Uterus (tissue), 4 donors: ENCODE results near the gene BCOR. TPM values are rescaled to one million over a fixed set of nuclear protein-coding genes. Genes with fewer than 3 reads are reported as not detected.
A peak's percentile ranks its signal among the peaks of the same experiment; 100 is the strongest.

Source experiments
- DNase-seq, 2 donors: peaks; one replicate each; pipeline ENCODE4 v3.0.0-alpha.2; 2019 to 2020
- H3K27ac ChIP-seq, 2 donors: fragments of 200-600 bp; sonication (generic); 1 replicate in 1 of 2; 2 replicates in 1 of 2; pipeline ENCODE4 v1.5.1; 2016 to 2018
- H3K27me3 ChIP-seq, 2 donors: fragments of 200-600 bp; sonication (generic); one replicate each; pipeline ENCODE4 v1.5.1; 2018 to 2019; ENCODE audit warnings: control low read depth in 1 of 2
- H3K36me3 ChIP-seq, 2 donors: fragments of 200-600 bp; sonication (generic); one replicate each; pipeline ENCODE4 v1.5.1; 2019; ENCODE audit warnings: control low read depth in 1 of 2
- H3K4me1 ChIP-seq, 2 donors: fragments of 200-600 bp; sonication (generic); one replicate each; pipeline ENCODE4 v1.5.1; 2018 to 2019; ENCODE audit warnings: control low read depth in 1 of 2
- H3K4me3 ChIP-seq, 2 donors: fragments of 200-600 bp; sonication (generic); 1 replicate in 1 of 2; 2 replicates in 1 of 2; pipeline ENCODE4 v1.5.1; 2018 to 2019; ENCODE audit warnings: mild to moderate bottlenecking in 1 of 2
- H3K9me3 ChIP-seq, 2 donors: fragments of 200-600 bp; sonication (generic); one replicate each; pipeline ENCODE4 v1.5.1; 2019; ENCODE audit warnings: control low read depth in 1 of 2
- POLR2A ChIP-seq, 2 donors: fragments of 450-650 bp; IDR thresholded peaks; one replicate each; pipeline ENCODE4 v1.6.1; 2016; ENCODE audit warnings: antibody characterized with exemption in 2 of 2, mild to moderate bottlenecking in 1 of 2, moderate library complexity in 1 of 2
- intact Hi-C: fragments of 100-400 bp; cut with DNase I; formaldehyde crosslinking; loops from one replicate; pipeline ENCODE4 v1.15.1; 2023; ENCODE audit warnings: low total_unique reads
- total RNA-seq, 4 donors: library from RNA; depleted of rRNA in 3 of 4; stranded (reverse); fragments of >200 nt in 3 of 4; gene quantifications; one replicate each; pipeline versions ENCODE4 v1.1.0 to v1.2.4, GENCODE V29; 2014 to 2023
- TF ChIP-seq, protein P1 (sequence below), 4 experiments: fragments of 200-600 bp in 2 of 4; fragments of 450-650 bp in 2 of 4; sonication (generic) in 2 of 4; IDR thresholded peaks; one replicate each; pipeline ENCODE4 v1.5.1; 2016 to 2019; ENCODE audit warnings: antibody characterized with exemption in 4 of 4, mild to moderate bottlenecking in 2 of 4, moderate library complexity in 1 of 4
- donor health status: DM: yes; HTN: yes; CAD: no.

Gene BCOR
- total RNA-seq, 4 donors from 2014 or later = 10.0 to 42.4 (median 26.4) TPM

DNA sequence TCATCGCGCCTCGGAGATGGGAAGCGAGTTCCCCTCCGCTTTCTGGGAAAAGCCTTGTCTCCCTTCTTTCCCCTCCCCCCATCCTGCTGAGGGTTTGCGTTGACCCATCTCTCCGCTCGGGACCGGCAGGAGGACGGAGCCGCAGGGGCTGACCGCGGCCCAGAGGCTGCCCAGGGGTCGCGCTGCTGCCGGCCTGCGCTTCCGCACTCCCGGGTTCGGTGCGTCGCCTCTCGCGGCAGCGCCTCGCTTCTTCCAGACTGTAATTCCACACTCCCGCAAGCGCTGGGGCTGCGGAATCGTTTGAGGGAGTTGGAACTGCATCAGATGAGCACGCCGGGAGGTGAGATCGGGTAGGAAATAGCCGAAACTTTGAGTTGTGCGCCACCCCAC, 88.3 kb downstream of the BCOR start:
- no peak for TF ChIP-seq POLR2A (IDR thresholded peaks at IDR 0.05)
- TF ChIP-seq, protein P1, sequence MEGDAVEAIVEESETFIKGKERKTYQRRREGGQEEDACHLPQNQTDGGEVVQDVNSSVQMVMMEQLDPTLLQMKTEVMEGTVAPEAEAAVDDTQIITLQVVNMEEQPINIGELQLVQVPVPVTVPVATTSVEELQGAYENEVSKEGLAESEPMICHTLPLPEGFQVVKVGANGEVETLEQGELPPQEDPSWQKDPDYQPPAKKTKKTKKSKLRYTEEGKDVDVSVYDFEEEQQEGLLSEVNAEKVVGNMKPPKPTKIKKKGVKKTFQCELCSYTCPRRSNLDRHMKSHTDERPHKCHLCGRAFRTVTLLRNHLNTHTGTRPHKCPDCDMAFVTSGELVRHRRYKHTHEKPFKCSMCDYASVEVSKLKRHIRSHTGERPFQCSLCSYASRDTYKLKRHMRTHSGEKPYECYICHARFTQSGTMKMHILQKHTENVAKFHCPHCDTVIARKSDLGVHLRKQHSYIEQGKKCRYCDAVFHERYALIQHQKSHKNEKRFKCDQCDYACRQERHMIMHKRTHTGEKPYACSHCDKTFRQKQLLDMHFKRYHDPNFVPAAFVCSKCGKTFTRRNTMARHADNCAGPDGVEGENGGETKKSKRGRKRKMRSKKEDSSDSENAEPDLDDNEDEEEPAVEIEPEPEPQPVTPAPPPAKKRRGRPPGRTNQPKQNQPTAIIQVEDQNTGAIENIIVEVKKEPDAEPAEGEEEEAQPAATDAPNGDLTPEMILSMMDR (IDR thresholded peaks at IDR 0.05) = no peak
- intact Hi-C loops = no loop called here
- H3K9me3 ChIP-seq = no peaks in the 10 kb centered on the region
- H3K36me3 ChIP-seq = no peaks in the 10 kb centered on the region
- H3K27me3 ChIP-seq = no peaks in the 10 kb centered on the region
- DNase-seq = no peak
- H3K4me1 ChIP-seq = peaks cover 0 to 3% of the 10 kb centered on the region in 2 donors
- H3K4me3 ChIP-seq = no peak overlapping the region
- no peak overlapping the region for H3K27ac ChIP-seq

DNA sequence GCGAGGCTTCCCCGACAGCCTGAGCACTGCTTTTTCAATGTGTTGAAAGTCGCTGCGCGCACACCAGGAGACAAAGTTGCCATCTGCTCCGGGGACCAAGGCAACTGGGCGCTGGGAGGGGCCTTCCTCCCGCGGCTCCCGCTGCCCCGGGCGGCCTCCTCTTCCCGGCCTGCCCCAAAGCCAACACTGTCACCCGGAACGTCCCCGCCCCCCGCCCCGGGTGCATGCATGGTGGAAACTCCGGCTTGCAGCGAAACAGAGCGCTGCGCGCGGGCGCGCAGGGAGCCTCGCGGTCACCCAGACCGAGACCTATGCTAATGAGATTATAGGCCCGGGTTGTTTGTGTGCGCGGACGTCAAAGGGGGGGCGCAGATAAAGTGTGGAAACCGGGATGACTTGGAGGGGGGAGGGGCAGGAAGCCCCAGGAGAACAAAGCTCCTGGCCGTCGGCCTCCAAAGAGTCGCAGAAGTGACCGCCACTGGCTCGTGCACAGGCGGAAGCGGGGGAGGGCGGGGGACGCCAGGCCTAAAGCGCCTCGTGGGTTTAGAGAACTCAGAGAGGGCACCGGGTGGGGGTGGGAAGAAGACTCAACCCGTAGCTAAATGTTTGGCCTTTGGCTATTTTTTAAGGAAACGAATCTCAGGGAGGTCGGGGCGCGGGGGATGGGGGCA, 88.8 kb downstream of the BCOR start:
- intact Hi-C loops = no loop called here

DNA sequence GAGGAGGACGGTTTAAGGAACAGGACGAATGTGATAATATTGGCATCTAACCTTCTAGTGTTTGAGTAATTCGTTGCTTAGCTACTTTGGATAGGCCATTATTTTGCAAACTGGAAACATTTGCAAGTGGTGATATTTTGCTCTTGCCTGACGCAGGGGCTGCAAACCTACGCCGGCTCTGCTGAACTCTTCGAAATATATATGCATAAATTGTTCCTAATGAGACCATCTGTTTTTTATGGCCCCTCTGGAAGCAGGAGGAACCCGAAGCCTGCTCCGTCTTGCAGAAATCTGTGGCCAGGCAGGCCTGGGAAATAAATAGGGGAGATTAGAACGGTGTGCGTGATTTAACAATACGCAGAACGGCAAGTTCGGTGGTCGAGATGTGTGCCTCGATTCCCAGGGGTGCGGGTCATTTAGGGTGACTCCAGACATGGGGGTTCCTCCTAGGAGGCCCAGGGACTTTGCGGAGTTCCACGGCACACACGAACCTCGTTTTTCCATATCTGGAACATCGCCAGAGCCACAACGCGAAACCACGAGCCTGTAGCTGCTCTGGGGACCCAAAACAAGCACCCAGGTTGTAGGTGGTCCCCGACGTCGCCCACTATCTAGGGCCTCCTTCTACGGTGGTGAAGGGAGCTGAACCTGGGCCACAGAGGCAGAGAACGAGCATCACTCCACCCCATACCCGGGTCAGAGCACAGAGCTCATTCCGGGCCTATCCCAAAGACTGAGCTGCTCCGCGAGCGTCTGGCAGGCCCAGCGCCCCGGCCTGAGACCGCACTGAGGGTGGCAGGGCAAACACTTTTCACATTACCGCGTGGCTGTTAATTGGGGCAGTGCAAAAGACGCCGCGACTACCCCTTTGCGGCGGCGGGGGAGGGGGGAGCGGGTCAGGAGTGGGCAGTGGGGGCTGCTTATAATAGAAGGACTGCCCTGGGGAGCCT, 89.7 kb downstream of the BCOR start:
- DNase-seq = no peak
- no peak overlapping the region for H3K4me3 ChIP-seq
- no peaks in the 10 kb centered on the region for H3K9me3 ChIP-seq
- no peaks in the 10 kb centered on the region for H3K36me3 ChIP-seq
- no peak for TF ChIP-seq POLR2A (IDR thresholded peaks at IDR 0.05)
- TF ChIP-seq, protein P1 (IDR thresholded peaks at IDR 0.05) = no peak
- H3K27ac ChIP-seq = peak overlapping the region; percentile 20 to 24
- intact Hi-C loops = no loop called here
- H3K4me1 ChIP-seq = peaks cover 0 to 3% of the 10 kb centered on the region in 2 donors
- no peaks in the 10 kb centered on the region for H3K27me3 ChIP-seq

More for the DNA sequence above, 88.8 kb downstream of the BCOR start:
- no peak overlapping the region for H3K4me3 ChIP-seq
- no peaks in the 10 kb centered on the region for H3K36me3 ChIP-seq
- peak; percentile 25 for DNase-seq
- TF ChIP-seq POLR2A (IDR thresholded peaks at IDR 0.05) = no peak
- TF ChIP-seq, protein P1 (IDR thresholded peaks at IDR 0.05) = no peak
- H3K27ac ChIP-seq = no peak overlapping the region
- H3K9me3 ChIP-seq = no peaks in the 10 kb centered on the region
- H3K4me1 ChIP-seq = peaks cover 0 to 3% of the 10 kb centered on the region in 2 donors
- H3K27me3 ChIP-seq = no peaks in the 10 kb centered on the region

DNA sequence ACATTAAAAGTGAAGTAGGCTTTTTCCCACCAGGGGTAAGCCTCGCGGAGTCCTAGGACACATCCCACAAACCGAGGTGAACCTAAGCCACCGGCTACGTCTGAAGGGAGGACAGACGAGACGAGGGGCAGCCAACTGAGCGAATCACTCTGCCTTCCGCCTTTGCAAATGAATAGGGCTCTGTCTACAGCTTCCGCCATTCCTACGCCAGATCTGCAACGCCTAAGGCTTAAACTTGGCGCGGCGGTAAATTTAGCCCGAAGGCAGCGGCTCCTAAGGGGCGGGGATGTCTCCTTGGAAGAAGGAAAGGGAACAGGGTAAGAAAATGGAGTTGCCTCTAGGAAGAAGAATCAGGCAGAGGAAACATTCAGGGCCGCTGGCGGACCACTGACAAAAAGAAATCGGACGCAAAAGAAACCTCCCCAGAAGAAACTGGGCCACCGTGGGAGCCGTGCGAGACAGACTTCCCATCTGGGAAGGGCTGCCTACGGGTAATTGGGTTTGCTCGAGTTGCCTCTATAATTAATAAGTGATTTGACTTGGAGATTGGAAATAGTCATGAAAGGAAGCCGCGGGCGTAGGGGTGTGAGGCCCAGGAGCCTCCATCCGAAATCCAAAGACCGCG, 90.5 kb downstream of the BCOR start:
- intact Hi-C loops = no loop called here
- H3K9me3 ChIP-seq = no peaks in the 10 kb centered on the region
- peaks cover 0 to 3% of the 10 kb centered on the region in 2 donors for H3K4me1 ChIP-seq
- H3K4me3 ChIP-seq = no peak overlapping the region
- DNase-seq = peak; percentile 30 to 36
- peak overlapping the region; percentile 20 to 24 for H3K27ac ChIP-seq
- TF ChIP-seq, protein P1 (IDR thresholded peaks at IDR 0.05) = no peak
- TF ChIP-seq POLR2A (IDR thresholded peaks at IDR 0.05) = no peak
- H3K27me3 ChIP-seq = no peaks in the 10 kb centered on the region
- H3K36me3 ChIP-seq = no peaks in the 10 kb centered on the region
